Testis (tissue), 3 donors: ENCODE measurements around the gene THADA. TPM values are rescaled to one million over a fixed set of nuclear protein-coding genes. Genes with fewer than 3 reads are reported as not detected.

Experiments used
- DNase-seq: peaks from one replicate; pipeline ENCODE4 v3.0.0-alpha.2; 2019
- H3K27ac ChIP-seq, 2 donors: fragments of 200-600 bp; sonication (generic); one replicate each; pipeline ENCODE4 v1.5.1; 2019
- H3K27me3 ChIP-seq: fragments of 200-600 bp; sonication (generic); one replicate; pipeline ENCODE4 v1.5.1; 2019
- H3K36me3 ChIP-seq: fragments of 200-600 bp; sonication (generic); one replicate; pipeline ENCODE4 v1.5.1; 2017; ENCODE audit warnings: low read depth; ENCODE audit errors: missing control alignments
- H3K4me1 ChIP-seq: fragments of 200-600 bp; sonication (generic); one replicate; pipeline ENCODE4 v1.5.1; 2019
- H3K4me3 ChIP-seq, 2 donors: fragments of 200-600 bp; sonication (generic); one replicate each; pipeline ENCODE4 v1.5.1; 2017 to 2019
- H3K9me3 ChIP-seq: fragments of 200-600 bp; sonication (generic); one replicate; pipeline ENCODE4 v1.5.1; 2017
- POLR2A ChIP-seq: fragments of 450-650 bp; IDR thresholded peaks from one replicate; pipeline ENCODE4 v1.6.1; 2017; ENCODE audit warnings: antibody characterized with exemption, mild to moderate bottlenecking, moderate library complexity
- WGBS, 2 donors: methylation state at CpG; one replicate each; pipeline ENCODE4 v1.1.5; 2018; 5-methylcytosine and 5-hydroxymethylcytosine counted together
- intact Hi-C: fragments of 100-400 bp; cut with DNase I; formaldehyde crosslinking; loops from one replicate; pipeline ENCODE4 v1.15.1; 2023; ENCODE audit warnings: low total_unique reads
- polyA plus RNA-seq: library from polyadenylated mRNA; stranded (reverse); fragments of 350-450 nt; fragmentation: Illumina TruSeq; extraction: RNeasy Lipid Tissue Mini Kit (QIAGEN cat#74804); gene quantifications from one replicate; pipeline ENCODE4 v1.2.3, GENCODE V29; 2014; ENCODE audit warnings: low read depth, low replicate concordance; ENCODE audit not compliant: insufficient read depth
- total RNA-seq, 2 donors: library from RNA; depleted of rRNA; stranded (reverse); fragments of >200 nt; gene quantifications; one replicate each; pipeline ENCODE4 v1.2.3, GENCODE V29; 2016
- TF ChIP-seq, protein P1 (sequence below), 3 experiments: fragments of 450-650 bp in 2 of 3; fragments of 200-600 bp in 1 of 3; sonication (generic) in 1 of 3; IDR thresholded peaks; one replicate each; pipeline ENCODE4 v1.5.1; 2016 to 2019; ENCODE audit warnings: antibody characterized with exemption in 3 of 3, mild to moderate bottlenecking in 2 of 3, moderate library complexity in 1 of 3

THADA gene
- total and polyA plus RNA-seq, 3 donors from 2014 or later: 29.5 to 43.9 (median 39.5) TPM

DNA sequence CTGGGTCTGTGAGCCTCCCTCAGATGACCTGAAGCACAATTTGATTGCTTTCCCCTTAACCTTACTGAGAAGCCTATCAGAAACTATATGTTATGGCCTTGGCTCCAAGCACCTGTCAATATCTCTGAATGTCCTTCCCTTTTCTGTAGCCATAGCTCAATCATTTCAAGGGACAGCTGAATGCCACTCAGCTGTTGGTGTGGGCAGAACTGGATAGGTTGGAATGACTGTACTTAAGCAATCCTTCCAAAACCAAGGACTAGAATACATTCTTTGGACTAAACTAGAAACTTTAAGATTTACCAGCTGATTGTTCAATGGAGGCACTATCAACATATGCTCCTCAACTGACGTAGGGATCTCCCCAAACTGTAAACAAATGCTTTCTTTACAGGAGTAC, 159.4 kb downstream of the THADA start:
- Histone ChIP-seq H3K27ac (no peak overlapping the region), H3K27me3 (no peaks in the 10 kb centered on the region), H3K9me3 (no peaks in the 10 kb centered on the region), H3K36me3 (no peaks in the 10 kb centered on the region), H3K4me3 (no peak overlapping the region), H3K4me1 (no peaks in the 10 kb centered on the region)
- TF ChIP-seq, protein P1, sequence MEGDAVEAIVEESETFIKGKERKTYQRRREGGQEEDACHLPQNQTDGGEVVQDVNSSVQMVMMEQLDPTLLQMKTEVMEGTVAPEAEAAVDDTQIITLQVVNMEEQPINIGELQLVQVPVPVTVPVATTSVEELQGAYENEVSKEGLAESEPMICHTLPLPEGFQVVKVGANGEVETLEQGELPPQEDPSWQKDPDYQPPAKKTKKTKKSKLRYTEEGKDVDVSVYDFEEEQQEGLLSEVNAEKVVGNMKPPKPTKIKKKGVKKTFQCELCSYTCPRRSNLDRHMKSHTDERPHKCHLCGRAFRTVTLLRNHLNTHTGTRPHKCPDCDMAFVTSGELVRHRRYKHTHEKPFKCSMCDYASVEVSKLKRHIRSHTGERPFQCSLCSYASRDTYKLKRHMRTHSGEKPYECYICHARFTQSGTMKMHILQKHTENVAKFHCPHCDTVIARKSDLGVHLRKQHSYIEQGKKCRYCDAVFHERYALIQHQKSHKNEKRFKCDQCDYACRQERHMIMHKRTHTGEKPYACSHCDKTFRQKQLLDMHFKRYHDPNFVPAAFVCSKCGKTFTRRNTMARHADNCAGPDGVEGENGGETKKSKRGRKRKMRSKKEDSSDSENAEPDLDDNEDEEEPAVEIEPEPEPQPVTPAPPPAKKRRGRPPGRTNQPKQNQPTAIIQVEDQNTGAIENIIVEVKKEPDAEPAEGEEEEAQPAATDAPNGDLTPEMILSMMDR (IDR thresholded peaks at IDR 0.05): no peak
- TF ChIP-seq POLR2A: no peak
- intact Hi-C loops: no loop called here
- 85 to 92% methylated on average over 1 of the region's 1 CpG for WGBS, 2 donors
- no peak for DNase-seq

DNA sequence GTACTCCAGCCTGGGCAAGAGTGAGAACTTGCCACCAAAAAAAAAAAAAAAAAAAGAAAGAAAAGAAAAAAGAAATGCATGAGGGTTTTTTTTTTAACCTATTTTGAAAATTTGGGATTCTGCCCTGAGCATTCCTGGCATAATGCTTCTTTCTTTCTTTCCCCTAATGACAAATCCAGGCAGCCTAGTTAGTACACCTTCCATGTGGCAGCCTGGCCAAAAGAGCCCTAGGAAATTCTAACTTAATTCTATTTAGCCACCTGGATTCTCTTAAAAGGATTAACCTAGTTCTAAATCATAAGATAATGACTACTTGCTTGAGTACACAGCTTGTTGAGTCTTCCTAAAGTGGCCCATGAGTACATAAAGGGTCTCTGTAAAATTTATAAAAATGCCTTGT, 160.1 kb downstream of the THADA start:
- H3K27me3 ChIP-seq: no peaks in the 10 kb centered on the region
- no peak for TF ChIP-seq POLR2A
- TF ChIP-seq, protein P1 (IDR thresholded peaks at IDR 0.05): no peak
- H3K4me1 ChIP-seq: no peaks in the 10 kb centered on the region
- H3K36me3 ChIP-seq: no peaks in the 10 kb centered on the region
- DNase-seq: no peak
- H3K4me3 ChIP-seq: no peak overlapping the region
- intact Hi-C loops: no loop called here
- no peaks in the 10 kb centered on the region for H3K9me3 ChIP-seq
- no peak overlapping the region for H3K27ac ChIP-seq

DNA sequence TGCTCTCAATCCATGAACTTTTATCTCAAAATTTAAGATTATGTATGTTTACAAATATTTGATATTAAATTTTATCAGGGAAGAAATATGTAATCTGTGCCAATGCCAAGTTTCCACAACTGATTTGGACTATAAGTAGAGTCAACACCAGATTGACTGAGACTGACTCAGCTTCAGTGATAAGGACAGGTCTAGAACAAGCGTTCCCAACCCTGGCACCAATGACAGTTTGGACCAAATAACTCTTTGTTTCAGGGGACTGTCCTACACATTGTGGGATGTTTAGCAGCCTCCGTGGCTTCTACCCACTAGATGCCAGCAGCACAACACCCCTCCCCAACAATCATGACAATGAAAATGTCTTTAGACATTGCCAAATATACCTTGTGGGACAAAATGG, 165.3 kb downstream of the THADA start:
- H3K36me3 ChIP-seq: no peaks in the 10 kb centered on the region
- TF ChIP-seq, protein P1 (IDR thresholded peaks at IDR 0.05): no peak
- no peak for TF ChIP-seq POLR2A
- intact Hi-C loops: no loop called here
- peaks cover 7% of the 10 kb centered on the region for H3K4me1 ChIP-seq
- DNase-seq: no peak
- no peak overlapping the region for H3K27ac ChIP-seq
- WGBS, 2 donors: 76 to 87% methylated on average over 2 of the region's 2 CpGs
- no peaks in the 10 kb centered on the region for H3K27me3 ChIP-seq
- H3K9me3 ChIP-seq: no peaks in the 10 kb centered on the region
- no peak overlapping the region for H3K4me3 ChIP-seq

DNA sequence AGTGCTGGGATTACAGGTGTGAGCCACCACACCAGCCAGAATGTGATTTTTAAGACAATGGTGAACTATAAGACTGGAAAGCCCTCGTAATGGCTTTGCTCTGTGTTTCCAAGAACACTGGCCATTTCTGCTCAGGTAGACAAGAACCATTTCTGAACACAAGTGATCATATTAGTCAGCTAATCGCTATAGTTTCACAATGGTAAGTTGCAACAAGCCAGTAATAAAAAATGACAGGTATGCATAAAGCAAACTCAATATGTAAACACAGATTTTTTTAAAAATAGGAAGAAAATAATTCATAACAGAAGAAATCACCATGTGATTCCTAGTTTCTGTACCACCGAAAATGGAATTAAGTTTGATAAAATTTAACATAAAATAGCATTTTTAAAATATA, 166.5 kb downstream of the THADA start:
- Histone ChIP-seq H3K36me3 (no peaks in the 10 kb centered on the region), H3K9me3 (no peaks in the 10 kb centered on the region), H3K27ac (no peak overlapping the region), H3K27me3 (no peaks in the 10 kb centered on the region), H3K4me3 (no peak overlapping the region), H3K4me1 (peaks cover 7% of the 10 kb centered on the region)
- DNase-seq: no peak
- 94 to 96% methylated on average over 3 of the region's 3 CpGs for WGBS, 2 donors
- TF ChIP-seq, protein P1 (IDR thresholded peaks at IDR 0.05): no peak
- TF ChIP-seq POLR2A: no peak
- intact Hi-C loops: no loop called here

DNA sequence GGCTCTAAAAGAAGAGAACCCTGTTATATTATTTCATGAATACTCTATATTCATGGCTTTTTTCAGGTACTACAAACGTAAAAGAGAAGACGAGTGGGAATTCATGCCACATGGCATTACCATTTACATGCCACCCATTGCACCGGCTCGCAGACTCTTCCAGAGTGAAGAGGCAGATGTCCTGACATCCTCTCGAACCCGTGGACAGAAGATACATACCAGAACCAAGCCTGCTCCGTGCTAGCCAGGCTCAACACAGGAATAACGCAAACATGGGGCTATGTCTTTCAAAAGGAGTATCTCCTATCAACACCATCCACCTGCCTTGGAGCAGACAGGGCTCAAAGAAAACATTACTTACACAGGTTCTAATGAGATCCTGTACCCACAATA, 168.8 kb downstream of the THADA start:
- no peaks in the 10 kb centered on the region for H3K36me3 ChIP-seq
- H3K27me3 ChIP-seq: no peaks in the 10 kb centered on the region
- H3K4me1 ChIP-seq: peaks cover 7% of the 10 kb centered on the region
- H3K27ac ChIP-seq: no peak overlapping the region
- H3K4me3 ChIP-seq: no peak overlapping the region
- 90 to 92% methylated on average over 8 of the region's 8 CpGs for WGBS, 2 donors
- no peak for DNase-seq
- no peak for TF ChIP-seq POLR2A
- TF ChIP-seq, protein P1 (IDR thresholded peaks at IDR 0.05): no peak
- H3K9me3 ChIP-seq: no peaks in the 10 kb centered on the region
- intact Hi-C loops: no loop called here
